Subcutaneous adipose tissue (tissue), 4 donors: ENCODE results near the gene RGS8. TPM values are rescaled to one million over a fixed set of nuclear protein-coding genes. Genes with fewer than 3 reads are reported as not detected.

Experiments
- CTCF ChIP-seq: fragments of 450-650 bp; IDR thresholded peaks from one replicate; pipeline ENCODE4 v1.5.1; 2016; ENCODE audit warnings: low read depth, mild to moderate bottlenecking, control low read depth, antibody characterized with exemption, moderate library complexity
- total RNA-seq, 4 donors: library from RNA; depleted of rRNA; stranded (reverse); fragments of >200 nt; gene quantifications; one replicate each; pipeline ENCODE4 v1.1.0, GENCODE V29; 2016

The RGS8 gene
- total RNA-seq, 4 donors from 2014 or later, result not detected

- TF ChIP-seq CTCF, result no peak
Observed at GRCh38 chr1:182646739-182647138, 37.6 kb downstream of the RGS8 start.

GRCh38 chr1:182644886-182645285, 39.5 kb downstream of the RGS8 start:
- TF ChIP-seq CTCF, result no peak

DNA sequence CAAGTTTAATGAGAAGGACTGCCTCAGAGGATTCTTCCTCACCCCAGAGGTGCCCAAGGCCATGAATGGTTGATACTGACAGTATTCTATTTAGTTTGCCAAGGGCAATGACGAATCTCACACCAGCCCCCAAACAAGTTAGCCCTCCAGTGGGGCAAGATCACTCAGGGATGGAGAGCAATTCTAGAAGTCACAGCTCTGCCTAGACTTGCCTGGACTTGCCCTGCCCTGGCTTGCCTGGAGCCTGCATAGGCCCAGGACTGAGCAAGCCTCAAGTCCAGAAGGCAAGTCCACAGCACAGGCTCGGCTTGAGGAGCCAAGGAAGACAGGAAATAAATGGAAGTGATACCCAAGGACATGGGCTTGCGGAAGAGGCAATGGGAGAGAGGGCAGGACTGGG, 40.7 kb downstream of the RGS8 start:
- TF ChIP-seq CTCF, result no peak

GRCh38 chr1:182642461-182642860, 41.9 kb downstream of the RGS8 start:
- no peak for TF ChIP-seq CTCF

- no peak for TF ChIP-seq CTCF
Observed at GRCh38 chr1:182641561-182641960, 42.8 kb downstream of the RGS8 start.

GRCh38 chr1:182639330-182639729, 45.1 kb downstream of the RGS8 start:
- TF ChIP-seq CTCF, result no peak

- no peak for TF ChIP-seq CTCF
Observed at GRCh38 chr1:182637769-182638168, 46.6 kb downstream of the RGS8 start.
